Stimulated activated CD8-positive, alpha-beta memory T cell treated with anti-CD3 and anti-CD28 coated beads, Interleukin-15, amount 100 ng/mL, for 24 hours (primary cell): ENCODE data around the gene CCNL1.
"Not testable (repeated sequence)": the region's sequence is repeated elsewhere in the genome, so short reads cannot be mapped to it uniquely, and the experiment has no call there.

ENCODE experiments used
- DNase-seq: peaks from one replicate; pipeline ENCODE4 v3.0.0-alpha.2; 2020; ENCODE audit warnings: low read depth

The CCNL1 gene

DNA sequence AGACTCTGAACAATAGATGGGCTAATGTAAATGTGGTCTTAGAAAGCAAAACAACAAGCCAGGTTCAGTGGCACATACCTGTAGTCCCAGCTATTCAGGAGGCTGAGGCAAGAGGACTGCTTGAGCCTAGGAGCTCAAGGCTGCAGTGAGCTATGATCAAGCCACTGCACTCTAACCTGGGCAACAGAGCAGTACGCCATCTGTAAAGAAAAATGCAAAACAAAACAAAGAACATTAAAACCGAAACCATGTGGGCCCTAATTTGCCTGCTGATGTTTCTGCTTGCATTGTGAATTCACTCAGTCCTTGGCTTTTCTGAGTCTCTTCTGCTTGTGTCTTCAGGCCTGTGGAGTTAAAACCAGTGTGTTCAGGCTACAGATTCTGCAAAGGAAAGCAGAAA, 56.7 kb downstream of the CCNL1 start:
- DNase-seq = no peak

DNA sequence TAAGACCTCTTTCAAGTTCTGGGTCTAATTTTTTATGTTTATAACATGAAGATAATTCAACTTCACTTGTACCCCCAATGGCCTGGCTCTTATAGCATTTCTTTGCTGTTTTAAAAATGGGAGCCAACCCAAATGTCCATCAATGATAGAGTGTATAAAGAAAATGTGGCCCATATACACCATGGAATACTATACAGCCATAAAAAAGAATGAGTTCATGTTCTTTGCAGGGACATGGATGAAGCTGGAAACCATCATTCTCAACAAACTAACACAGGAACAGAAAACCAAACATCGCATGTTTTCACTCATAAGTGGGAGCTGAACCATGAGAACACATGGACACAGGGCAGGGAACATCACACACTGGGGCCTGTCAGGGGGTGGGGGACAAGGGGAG, 57.4 kb downstream of the CCNL1 start:
- not testable (repeated sequence) for DNase-seq

DNA sequence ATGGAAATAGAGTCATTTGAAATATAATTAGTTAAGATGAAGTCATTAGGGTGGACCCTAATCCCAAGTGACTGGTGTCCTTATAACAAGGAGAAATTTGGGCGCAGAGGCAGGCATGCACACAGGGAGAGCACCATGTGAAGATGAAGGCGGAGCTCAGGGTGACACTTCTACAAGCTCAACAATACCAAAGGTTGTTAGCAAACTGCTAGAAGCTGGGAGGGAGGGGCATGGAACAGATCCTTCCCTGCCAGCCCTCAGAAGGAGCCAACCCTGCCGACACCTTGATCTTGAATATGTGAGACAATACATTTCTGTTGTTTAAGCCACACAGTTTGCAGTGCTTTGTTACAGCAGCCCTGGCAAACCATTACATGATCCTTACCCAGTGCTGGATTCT, 57.8 kb downstream of the CCNL1 start:
- DNase-seq = no peak

DNA sequence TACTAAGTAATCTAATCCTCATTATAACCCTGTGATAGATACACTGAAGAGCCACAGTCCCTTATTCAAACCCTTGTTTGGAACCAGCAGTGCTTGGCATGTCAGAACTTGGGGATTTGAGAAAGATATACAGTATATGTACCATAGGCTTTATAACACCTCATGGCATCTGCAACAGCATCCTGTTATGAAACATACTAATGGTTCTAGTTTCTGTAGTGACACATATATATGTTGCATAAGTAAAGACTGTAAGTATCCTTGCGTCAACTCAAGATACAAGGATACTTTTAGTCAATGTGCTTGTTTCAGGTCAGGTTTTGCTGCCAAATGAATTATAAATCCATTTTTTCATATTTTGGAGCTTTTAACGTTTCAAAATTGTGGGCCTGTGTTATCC, 58.5 kb downstream of the CCNL1 start:
- no peak for DNase-seq

DNA sequence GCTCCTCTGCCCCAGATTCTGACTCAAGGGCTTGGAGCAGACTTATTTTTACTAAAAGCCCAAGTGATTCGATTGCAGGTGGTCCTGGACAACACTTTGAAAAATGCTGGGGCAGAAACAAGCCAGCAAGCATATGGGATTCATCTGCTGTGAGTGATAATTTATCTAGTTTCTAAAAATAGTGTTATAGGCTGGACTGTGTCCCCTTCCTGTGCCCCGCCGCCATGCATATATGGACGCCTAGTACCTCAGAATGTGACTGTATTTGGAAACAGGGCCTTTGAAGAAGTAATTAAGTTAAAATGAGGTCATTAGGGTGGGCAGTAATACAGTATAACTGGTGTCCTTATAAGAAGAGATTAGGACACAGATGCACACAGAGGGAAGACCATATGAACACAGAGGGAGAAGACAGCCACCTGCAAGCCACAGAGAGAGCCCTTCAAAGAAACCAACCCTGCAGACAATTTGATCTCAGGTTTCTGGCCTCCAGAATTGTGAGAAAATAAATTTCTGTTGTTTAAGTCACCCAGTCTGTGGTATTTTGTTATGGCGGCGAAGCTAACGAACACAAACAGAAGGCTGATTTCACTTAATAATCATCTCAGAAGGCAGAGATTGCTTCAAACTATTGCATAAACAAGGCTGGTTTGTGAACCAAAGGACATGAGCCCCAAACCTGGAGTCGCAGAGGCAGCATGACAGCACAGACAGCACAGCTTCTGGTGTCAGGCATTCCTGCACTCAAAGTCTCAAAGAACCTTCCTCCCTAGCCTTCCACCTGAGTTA, 59.1 kb downstream of the CCNL1 start:
- no peak for DNase-seq

DNA sequence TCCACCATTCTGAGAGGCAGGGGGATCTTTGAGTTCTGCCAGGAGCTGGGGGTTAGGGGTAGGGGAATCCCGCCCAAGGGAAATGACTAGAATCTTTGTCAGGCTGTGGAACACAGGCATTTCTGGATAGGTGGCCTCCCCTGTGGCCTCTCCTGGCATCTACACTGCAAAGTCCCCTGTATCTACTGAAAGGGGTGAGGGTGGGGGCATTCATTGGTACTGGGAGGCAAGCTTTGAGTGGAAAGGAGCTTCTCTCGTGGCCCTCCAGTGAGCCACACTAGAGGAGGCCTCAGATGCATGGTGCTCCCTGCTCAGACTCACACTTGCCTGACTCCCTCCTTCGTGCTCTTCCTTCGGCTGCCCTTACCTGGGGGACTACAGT, 59.9 kb downstream of the CCNL1 start:
- DNase-seq = no peak

DNA sequence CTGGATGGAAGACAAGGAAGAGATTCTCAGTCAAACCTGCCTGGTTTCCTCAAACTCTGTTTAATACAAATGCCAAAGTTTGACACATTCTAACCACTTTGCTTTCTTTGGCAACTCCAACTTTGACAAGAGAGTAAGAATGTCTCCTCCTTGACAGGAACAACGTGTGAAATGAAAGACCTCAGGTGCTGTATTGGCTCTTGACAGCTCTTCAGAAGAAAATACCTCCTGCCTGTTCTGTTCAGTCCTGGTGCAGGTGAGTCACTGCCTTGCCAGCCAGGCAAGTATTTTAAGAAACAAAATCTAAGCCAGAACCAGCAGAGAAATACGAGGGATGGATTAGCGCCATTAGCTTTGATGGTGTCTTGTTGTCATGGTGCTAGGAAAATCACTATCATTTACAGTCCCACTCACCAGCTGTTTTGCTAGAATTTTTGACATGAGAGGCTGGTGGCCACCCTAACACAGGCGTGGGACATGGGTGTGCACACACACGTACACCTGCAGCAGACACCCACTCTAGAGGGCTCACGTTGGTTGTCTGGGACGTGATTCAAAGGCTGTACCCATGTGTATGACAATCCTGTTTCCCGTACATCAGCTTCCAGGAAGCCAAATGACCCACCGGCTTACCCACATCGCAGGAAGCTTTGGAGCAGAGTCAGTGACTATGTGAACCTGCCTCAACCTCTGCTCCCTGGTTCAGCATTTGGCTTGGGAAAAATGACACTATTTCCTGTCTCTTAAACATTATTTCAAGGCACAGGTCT, 60.4 kb downstream of the CCNL1 start:
- DNase-seq = no peak

DNA sequence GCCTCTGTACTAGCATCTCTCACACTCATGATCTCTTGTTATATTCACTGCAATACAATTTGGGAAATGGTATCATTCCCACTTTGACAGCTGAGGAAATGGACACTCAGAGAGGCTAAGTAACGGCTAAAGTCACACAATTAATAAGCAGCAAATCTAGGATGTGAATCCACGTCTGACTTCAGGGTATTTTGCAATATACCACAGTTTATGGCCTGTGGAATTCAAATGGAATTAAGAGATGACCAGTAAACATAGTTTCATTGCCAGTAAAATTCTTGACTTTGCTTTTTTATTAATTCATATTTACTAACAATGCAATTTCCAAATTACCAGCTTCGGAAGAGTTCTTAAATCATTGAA, 61.1 kb downstream of the CCNL1 start:
- no peak for DNase-seq

DNA sequence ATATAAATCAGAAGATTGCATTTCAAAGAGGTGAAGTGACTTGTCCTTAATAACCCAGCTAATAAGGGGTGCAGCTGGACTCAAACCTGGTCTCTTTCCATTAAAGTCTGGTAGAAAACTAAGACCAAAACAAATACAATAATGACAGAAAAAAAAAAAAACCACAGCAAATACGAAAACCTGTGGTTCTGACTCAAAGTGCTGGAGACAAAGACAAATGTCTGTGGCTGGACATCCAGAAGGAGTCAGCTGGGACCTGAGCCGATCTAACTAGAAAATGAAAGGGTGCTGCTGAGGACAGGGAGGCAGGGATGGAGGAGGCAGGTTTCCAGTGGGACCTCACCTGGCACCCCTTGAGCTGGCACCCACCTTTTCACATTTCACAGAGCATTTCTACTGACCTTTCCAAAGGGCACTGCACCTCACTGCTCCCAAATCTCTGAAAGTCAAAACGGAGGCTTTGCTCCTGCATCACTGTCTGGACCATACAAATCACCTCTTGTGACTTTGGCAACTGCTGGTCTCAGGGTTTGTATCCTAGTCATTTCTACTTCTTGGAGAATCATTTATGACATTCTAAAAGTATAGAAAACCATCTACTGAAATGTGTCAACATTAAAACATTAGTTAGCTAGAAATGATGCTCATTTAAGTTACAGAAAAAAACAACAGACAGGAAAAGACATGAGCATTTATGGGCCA, 61.7 kb downstream of the CCNL1 start:
- DNase-seq = no peak
